Activated T-cell treated with anti-CD3 and anti-CD28 coated beads for 4 hours (primary cell): ENCODE data around the gene GLP2R.
"Not testable (repeated sequence)": the region's sequence is repeated elsewhere in the genome, so short reads cannot be mapped to it uniquely, and the experiment has no call there.

Experiments
- DNase-seq: peaks from one replicate; pipeline ENCODE4 v3.0.0-alpha.2; 2020

The GLP2R gene

DNA sequence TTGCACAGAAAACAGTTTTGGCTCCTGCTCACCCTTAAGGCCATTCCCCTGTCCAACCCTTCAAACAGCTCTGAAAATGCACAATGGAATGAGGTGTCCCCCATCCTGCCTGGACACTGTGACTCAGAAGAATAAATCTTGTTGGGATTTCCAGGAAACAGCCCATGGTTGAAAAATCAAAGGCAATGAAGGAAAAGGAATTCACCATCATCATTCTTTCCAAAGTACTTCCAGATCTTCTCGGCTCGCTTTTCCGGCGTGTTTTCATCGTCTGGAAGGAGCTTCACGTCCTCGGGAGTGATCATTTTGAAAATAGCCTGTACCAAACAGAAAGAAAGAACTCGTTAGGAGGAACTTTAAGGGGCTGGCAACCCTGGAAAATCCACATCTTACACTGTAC, 75.1 kb downstream of the GLP2R start:
- no peak for DNase-seq

DNA sequence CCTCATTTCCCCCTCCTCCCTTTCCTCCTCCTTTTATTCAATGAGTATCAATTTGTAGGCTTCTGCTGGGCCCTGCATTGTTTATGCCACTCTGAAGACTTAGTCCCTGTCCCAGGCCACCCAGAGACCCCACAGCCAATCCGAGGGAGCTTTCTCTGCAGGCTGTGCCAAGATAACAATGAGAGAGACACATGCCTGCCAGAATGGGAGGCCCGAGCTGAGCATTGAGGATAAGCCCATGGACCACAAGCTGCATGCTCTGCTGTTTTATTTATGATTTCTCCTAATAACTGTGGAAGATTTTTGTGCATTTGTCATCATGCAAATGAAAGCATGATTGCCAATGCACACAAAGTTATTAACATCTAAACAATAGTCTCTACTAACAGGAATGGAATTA, 76.4 kb downstream of the GLP2R start:
- no peak for DNase-seq

DNA sequence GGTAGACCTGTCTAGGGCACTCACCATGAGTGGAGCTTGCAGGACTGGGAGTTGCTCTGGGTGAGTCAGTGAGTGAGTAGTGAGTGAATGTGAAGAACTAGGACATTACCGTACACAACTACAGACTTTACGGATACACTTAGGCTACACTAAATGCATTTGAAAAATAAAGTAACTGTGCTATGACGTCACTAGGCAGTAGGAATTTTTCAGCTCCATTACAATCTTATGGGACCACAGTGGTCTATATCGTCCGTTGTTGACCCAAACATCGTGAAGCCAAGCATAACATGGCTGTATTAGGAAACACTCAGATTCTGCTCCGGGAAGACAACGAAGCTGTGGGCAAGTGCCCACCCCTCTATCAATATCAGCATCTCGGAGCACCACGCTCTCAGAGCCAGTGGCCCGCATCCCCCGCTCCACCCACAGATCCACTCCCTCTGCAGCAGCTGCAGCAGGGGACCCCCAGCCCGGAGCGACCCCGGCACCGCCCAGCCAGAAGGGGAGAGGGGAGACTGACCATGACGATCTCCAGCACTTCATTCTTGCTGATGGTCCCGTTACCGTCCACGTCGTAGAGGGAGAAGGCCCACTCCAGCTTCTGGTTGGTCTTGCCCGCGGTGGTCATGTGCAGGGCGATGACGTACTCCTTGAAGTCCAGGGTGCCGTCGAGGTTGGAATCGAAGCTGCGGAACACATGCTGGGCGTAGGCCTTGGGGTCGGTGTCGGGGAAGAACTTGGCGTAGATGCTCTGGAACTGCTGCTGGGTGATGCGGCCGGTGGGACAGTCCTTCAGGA, 78.8 kb downstream of the GLP2R start:
- DNase-seq, result no peak

DNA sequence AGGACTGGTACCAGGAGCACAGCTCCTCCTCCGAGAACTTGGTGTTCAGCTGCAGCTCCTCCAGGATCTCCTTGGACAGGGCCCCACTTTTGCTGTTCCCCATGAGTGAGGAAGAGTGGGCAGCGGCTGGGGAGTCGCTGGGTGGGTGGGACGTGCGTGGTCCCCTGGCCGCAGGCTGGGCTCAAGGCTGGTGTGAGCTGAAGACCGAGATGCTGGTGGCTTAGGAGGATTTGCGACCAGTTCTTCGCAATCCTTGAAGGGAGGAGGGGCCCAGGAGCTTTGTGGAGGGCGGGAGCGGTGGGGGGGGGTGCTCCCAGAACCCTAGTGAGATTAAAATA, 79.3 kb downstream of the GLP2R start, which contains the start of gene RCVRN:
RCVRN (minus strand) TSS at position 194 of the 338 bp plus-strand sequence; CDS start at position 103, 91 bp downstream.
- no peak for DNase-seq

DNA sequence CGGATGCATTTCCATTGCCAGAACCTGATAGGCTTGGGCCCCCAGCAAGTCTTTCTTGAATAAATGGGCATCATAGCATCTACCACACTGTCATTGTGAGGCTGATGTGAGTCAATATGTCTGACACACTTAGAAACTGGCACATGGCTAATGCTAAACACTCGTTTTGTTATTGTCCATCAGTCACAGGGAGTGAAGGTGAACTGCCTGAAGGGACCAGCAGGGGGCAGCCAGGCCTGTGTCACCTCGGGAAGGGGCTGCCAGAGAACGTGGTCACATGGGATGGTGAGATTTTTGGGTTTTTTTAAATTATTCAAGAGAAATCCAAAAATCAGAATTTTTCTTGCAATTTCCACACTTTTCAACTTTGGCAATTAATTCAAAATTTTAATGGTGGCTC, 80.2 kb downstream of the GLP2R start:
- DNase-seq, result no peak

DNA sequence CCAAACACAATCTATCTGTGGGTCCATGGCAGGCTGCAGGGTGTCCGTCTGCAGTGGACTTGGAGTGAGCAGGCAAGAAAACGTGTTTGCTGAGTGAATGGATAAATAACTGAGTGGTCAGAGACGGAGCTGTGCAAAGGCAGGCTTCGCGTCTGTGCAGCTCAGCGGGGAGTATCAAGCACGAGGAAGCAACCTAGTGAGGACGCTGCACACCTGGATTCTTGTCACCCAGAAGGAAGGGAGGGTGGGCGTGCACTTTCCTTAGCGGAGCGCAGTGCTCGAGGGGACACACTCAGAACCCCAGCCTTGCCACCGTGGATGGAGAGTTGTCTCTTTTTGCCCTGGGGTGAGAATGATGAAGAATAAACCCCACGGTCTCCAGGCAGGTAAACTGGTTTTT, 80.9 kb downstream of the GLP2R start:
- no peak for DNase-seq

DNA sequence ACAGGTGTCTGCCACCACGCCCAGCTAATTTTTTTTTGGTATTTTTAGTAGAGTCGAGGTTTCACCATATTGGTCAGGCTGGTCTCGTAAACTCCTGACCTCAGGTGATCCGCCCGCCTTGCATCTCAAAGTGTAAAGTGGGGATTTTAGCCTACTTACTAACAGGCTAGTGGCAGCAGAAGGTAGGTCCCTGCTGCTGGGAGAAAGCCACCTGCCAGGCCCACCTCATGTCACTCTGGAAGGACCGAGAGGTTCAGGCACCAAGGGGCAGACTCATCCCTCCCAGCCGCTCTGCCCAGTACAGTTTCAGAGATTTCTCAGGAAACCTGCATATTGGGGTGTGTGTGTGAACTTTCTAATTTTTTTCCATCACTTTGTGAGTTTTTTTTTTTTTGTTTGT, 81.4 kb downstream of the GLP2R start:
- no peak for DNase-seq

DNA sequence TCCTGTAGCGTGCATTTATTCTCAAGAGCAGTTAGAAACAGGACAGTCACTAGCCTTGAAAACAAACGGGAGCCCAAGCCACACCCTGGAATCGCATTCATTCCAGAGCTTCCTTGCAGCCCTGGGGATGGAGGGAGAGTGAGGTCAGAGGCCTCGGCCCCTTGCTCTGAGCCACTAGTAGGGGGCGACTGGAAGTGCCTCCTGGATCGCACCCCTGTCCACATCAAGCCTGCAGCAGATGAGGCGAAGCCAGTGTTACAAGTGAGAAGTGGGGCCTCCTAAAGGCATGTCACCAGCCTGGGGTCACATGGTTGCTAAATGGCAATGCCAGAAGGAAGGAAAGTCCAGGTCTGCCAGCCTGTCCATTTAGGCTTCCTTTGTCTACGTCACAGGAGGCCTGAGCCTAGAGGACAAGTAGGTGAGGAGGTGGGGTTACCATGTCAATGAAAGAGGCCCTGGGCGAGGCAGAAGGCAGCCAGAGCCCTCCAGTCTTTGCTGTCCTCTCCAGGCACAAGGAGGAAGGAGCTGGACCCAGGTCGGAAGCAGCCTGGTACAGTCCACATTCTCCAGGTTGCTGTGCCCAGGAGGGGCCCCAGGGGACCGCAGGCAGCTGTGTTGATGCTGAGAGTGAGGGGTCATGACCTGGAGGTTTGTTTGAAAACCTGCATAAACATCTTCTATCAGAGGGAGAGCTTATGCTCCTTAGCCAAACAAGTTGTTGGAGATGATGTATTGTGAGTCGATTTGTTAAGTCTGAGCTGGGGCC, 82.3 kb downstream of the GLP2R start:
- DNase-seq, result no peak

DNA sequence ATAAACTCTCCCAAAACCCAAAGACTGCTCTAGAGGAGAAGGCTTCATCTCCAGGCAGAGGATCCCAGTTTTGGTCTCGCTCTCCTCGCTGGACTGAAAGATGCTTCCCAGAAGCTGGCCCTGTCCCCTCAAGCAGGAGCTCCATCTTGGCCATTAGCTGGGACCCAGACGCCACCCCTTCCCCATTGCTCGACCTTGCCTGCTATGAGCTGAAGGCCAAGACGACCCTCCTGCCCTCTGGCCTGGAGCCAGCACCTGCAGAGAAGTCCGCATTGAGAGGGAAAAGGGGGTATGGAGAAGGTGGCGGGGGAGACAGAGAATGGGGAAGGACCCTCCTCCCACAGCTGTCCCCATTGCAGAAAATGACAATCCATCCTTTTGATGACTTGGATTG, 82.9 kb downstream of the GLP2R start:
- no peak for DNase-seq

DNA sequence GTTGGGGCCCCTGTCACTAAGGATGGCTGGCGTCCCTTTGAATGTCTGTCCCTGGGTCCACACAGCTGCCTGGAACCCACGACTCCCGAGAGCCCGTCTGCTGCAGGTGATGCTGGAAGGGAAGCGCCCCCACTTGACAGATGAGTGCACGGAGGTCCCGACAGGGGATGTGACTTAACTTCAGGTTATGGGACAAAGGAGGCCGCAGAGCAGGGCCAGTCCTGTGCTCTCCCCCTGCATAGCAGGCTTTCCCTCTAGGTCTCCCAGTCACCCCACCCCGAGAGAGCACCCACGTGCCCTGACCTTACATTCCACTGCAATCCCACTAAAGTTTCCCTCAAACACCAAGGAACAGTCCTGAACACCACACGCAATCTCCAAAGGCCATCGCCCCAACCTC, 85.4 kb downstream of the GLP2R start:
- no peak for DNase-seq

DNA sequence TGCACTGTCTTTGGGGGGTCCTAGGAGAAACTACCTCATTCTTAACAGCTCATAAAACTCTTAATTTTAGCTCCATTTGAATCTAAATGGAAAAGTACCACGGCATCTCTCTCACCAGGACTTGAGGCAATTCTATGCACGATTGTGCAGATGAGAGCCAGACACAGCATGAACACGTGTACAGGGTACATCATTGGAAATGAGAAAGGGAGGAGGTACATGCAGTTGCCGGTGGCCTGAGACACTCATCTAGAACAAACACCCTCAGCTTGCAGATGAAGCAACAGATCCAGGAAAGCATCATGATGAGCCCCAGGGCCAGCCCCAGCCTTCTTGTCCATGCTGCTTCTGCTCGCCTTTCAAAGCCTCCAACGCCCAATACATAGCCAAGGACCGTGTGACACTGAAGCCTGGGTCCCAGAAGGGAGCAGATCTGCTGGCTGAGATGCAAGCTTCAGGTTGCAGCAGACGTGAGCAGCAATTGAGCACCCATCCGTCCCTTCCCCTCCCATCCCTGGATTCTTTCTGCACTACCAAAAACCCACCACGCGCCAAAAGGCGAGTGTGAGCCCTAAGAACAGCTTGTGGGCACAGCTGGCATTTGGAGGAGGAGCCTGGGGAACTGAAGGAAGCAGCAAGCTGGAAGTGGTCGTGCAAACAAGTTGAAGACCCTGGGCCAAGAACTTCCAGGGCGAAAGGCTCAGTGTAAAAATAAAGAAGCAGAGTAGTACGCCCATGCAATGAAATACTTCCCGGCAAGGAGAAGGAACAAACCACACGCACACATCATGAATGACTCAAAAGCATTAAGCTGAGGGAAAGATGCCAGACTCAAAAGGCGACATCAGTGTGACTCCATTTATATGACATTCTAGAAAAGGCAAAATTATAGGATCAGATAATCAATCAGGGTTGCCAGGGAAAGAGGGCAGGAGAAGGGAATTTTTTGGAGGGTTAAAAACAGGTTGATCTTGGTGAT, 86.7 kb downstream of the GLP2R start:
- DNase-seq, result no peak

DNA sequence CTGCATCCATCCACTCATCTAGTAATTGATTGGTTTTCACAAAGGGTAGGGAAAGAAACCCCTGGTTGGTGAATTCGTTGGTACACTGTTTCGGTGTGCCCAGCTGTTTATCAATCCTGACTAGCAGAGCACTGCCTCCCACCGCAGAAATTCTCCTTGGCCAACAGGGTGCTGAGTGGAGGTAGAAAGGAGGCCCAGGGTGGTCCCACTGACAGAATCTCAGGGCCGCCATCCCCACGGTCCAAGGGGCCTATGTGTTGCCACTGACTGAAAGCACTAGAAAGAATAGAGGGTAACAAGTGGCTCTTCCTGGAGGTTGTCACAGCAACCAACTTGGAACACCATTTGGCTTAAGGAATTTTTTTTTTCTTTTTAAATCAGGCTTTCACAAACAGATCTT, 87.8 kb downstream of the GLP2R start:
- no peak for DNase-seq

DNA sequence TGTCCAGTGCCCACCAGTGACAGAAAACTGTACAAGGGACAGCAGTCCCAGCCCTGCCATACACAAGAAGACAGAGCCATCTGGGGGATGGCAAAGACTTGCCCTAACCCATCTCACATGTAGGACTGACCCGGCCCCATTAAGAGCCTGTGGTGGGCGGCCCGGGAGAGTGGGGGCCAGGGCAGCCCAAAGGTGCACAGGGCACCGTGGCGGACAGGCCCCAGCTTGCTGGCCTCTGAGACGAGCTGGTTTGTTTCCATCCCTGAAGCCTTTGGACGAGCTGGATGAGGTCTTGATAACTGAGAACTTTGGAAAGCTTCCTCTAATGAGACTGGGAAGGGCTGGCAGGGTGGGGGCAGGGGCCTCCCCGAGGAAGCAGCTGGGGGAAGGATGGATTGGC, 90.4 kb downstream of the GLP2R start:
- DNase-seq, result no peak

DNA sequence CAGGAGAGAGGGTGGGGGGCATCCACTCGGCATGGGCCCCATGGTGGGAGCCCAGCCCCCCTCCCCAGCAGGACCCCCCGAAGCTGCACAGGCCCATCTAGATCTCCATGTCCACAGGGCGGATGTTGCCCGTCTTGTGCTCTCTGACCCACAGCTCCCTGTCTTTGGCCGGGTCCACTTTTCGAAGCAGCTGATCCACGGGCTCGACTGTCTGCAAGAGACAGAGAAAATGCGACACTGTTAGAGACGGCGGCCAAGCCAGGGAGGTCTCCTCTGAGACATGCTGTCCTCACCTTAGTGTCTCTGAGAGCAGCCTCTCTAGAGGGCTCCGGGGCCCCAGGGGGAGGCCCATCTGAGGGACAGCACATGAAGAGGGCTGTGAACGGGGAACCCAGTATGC, 91.4 kb downstream of the GLP2R start:
- DNase-seq, result no peak

DNA sequence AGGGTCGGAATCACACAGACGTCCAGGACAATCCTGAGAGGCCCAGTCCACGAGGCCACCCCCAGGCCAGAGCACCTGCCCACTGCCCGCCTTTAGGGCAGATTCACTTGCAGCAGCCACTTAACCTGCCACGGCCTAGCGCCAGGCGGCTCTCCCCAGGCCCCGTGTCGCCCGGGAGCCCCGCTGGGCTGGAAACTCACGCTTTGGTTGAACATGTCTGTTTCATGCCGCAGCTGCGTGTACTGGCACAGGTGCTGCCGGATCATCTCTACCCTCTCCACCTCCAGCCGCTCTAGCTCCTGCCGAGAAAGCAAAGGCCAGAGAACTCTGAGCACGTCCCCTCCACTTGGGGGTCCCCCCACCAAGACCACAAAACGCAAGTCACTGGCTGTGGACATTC, 92.1 kb downstream of the GLP2R start:
- no peak for DNase-seq

DNA sequence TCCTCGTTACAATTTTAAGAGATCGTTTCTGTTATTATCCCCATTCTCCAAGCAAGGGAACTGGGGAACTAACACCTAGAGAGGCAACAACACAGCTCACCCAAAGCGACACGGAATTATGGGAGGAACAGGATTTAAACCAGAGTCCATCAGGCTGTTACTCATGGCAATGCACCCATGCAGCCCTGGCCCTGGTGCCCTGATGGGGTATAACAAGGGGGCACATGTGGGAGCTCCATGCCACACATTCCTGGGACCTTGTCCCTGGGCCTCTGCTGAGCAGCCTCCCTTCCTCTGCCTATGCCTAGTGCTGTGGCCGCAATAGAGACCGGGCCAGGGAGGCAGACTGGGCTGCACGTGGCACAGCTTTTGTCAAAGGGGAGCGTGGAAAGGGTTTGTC, 92.6 kb downstream of the GLP2R start:
- no peak for DNase-seq

DNA sequence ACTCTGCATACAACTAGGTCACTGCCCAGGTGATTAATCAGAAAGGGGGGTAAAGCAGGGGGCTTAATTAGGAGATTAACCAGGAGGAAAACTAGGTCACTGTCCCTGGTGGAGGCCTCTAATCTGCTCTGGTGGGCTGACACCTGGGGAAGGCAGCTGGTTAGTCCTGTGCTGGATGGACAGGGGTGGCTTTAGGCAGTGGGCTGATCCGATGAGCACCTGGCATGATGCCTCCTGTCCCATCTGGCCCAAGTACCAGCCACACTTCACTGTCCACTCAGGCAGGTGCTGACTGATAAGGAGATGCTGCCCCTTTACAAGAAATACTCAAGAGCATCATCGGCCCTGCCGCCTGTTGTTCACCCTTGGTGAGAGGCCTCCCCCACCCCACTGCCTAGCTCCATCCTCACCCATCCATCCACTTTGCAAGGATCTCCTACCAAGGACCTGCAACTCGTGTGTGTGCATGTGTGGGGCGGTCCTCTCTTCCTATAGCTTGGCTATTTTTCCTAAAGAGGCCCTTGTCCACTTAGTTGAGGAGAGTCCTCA, 93.2 kb downstream of the GLP2R start:
- no peak for DNase-seq

DNA sequence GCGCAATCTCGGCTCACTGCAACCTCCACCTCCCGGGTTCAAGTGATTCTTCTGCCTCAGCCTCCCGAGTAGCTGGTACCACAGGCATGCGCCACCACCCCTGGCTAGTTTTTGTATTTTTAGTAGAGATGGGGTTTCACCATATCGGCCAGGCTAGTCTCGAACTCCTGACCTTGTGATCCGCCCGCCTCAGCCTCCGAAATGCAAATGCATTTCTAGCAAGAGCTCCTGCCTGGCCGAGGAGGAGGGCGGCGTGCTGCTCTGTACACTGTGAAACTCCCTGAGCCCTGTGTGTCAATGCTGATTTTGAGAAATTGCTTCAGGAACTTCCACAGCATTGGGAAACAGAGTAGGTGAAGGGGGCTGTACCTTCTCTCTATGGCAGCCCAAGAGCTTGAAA, 95.5 kb downstream of the GLP2R start:
- not testable (repeated sequence) for DNase-seq

DNA sequence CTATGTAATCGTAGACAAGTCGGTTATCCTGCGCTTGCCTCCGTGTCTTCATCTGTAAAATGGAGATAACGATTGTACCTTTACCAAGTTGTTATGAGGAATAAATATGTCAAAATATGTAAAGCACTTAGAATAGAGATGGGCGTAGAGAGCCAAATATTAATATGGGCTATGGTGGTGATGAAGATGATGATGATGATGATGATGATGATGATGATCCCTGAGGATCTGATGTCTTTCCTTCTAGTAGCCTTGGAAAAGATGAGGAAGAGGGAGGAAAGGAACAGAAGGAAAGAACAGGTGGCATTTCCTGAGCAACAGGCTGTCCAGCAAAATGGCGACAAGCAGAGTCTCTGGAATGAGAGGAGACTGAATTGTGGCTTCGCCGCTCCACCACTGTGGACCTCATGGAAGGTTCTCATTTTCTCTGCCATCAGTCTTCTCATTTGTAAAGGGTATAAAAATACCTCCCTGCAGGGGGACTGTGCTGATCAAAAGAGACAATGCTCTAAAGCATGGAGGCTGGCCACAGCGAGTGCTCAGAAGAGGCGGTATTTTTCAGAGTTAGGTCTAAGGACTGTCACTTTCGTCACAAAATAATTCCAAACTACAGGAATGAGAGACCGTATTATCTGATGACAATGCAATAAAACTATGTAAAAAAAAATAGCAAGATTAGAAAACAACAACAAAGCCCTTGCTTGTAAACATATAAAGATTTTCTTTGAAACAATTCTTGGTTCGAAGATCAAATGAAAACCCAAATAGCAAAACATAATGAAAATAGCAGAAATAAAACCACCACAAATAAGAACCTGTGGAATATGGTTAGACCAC, 96.5 kb downstream of the GLP2R start:
- no peak for DNase-seq

DNA sequence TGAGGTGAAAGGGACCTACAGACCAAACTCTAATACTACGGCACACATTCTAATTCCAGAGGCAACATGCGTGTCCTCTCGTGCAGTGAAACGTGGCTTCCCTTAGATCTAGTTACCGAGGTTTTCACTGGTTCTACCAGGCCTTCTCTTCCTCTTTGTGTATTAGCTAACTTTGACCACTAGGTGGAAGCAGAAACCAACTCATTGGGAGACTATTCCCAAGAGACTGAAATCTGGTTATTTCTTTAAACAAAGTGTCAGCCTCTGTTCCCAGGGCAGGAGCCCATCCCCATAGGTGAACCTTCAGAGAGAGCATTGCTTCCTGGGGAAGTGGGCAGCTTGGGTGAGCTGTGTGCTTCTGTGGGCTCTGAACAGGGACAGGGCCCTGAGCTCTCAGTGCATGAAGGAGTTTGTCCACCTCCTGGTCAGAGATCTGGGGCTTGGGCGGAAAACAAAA, 99.0 kb downstream of the GLP2R start:
- no peak for DNase-seq

DNA sequence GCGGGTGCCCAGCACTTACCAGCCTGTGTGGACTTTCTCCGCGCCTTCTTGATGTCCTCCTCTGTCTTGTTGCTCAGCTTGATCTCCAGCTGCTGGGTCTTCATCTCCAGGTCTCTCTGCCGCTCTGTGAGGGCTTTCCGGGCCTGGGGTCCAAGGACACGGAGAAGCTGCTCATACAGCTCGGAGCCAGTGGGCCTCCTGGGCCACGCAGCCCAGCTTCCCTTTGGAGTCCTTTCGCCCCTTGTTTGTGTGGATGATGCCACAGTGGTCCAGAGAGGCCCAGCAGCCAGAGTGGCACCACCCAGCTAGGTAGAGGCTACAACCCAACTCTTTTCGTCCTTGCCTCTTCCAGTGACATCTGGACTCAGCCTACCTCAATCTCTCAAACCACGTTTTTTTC, 99.7 kb downstream of the GLP2R start:
- no peak for DNase-seq
